ENCODE measurements around the gene MAJIN. TPM values are rescaled to one million over a fixed set of nuclear protein-coding genes. Genes with fewer than 3 reads are reported as not detected.
A peak's percentile ranks its signal among the peaks of the same experiment; 100 is the strongest.

The MAJIN gene, protein sequence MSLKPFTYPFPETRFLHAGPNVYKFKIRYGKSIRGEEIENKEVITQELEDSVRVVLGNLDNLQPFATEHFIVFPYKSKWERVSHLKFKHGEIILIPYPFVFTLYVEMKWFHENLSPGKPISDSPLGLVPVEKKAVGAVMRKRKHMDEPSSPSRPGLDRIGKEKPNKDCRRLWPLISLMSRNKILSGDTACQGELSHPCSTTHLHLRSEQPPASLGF
- not detected for total RNA-seq

DNA sequence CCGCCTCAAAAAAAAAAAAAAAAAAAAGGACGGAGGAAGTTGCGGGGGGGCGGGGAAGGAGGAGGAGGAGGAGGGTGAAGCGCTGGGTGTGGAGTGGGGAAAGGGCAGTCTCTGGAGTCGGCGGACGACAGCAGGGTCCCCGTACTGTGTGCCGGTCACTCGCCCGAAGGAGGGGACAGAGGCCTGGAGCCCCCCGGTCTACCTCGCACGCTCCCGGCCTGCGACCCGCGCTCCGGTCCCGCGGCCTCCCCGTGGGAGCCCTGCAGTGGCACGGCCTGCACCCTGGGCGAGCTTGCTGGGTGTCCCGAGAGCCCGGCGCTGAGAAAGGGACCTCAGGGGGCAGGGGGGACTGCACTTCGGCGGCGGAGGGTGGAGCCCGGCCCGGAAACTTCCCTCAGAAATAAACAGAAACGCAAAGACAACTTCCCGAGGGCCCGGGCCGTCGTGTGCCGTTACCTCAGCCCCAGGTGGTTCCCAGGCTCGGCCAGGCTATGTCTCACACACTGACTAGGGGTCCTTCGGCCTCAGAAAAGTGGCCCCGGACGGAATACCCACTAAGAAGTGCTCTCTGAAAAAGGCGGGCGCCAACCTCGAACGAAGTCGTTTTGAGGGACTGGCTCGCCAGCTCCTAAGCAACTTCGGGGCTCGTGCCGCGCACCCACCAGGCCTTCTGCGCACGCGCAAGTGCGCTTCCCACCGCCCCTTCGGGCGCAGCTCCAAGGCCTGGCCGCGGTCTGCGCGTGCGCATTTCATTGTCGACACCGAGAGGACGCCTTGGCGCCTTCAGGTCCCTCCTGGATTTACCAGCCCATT lies at the start of gene MAJIN:
TSS of gene MAJIN (minus strand) at position 688 of the 813 bp plus-strand sequence. CDS start 12,703 bp downstream, outside the sequence.
- TF ChIP-seq POLR2A (IDR thresholded peaks at IDR 0.05) = no peak
- TF ChIP-seq, protein P1, sequence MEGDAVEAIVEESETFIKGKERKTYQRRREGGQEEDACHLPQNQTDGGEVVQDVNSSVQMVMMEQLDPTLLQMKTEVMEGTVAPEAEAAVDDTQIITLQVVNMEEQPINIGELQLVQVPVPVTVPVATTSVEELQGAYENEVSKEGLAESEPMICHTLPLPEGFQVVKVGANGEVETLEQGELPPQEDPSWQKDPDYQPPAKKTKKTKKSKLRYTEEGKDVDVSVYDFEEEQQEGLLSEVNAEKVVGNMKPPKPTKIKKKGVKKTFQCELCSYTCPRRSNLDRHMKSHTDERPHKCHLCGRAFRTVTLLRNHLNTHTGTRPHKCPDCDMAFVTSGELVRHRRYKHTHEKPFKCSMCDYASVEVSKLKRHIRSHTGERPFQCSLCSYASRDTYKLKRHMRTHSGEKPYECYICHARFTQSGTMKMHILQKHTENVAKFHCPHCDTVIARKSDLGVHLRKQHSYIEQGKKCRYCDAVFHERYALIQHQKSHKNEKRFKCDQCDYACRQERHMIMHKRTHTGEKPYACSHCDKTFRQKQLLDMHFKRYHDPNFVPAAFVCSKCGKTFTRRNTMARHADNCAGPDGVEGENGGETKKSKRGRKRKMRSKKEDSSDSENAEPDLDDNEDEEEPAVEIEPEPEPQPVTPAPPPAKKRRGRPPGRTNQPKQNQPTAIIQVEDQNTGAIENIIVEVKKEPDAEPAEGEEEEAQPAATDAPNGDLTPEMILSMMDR (IDR thresholded peaks at IDR 0.05 in 4 of 5, conservative IDR thresholded peaks at IDR 0.05 in 1 of 5) = no peak
- Histone ChIP-seq H3K9me3 (no peaks in the 10 kb centered on the region), H3K36me3 (no peaks in the 10 kb centered on the region), H3K27me3 (no peaks in the 10 kb centered on the region), H3K27ac (peak within 1 kb of the TSS in 2 of 4 donors; percentile 13 to 48), H3K4me1 (peaks cover 0 to 11% of the 10 kb centered on the region in 2 donors), H3K4me3 (peak within 1 kb of the TSS; percentile 46 to 54 (median 52))
- intact Hi-C loops (cut with DNase I; ENCODE audit: low total_unique reads) = no loop called here
- in situ Hi-C loops (cut with MboI; ENCODE audit: low sequenced_read_pairs in 4 of 4) = no loop called here
- DNase-seq (peak; percentile 58 to 76), ATAC-seq (peak; percentile 90 to 92)

DNA sequence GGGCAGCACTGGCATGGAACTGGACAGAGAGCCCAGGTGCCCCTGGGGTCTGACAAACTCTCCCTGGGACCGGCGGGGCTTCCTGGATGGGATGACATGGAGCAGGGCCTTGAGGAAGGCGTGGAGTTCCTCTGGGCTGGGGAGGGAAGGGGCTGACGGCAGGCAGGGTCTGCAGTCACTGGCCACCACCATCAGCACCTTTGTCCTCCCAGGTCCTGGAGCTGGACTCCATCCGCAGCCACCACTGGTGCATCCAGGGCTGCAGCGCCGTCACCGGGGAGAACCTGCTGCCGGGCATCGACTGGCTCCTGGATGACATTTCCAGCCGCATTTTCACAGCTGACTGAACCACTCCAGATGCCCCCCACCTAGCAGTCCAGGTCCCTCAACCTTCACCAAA lies 49.6 kb upstream of the MAJIN start:
- no peak for DNase-seq
- Histone ChIP-seq H3K27me3 (no peaks in the 10 kb centered on the region), H3K4me3 (no peak overlapping the region), H3K4me1 (no peaks in the 10 kb centered on the region), H3K27ac (no peak overlapping the region), H3K36me3 (peaks cover 0 to 45% of the 10 kb centered on the region in 2 donors), H3K9me3 (no peaks in the 10 kb centered on the region)
- intact Hi-C loops (cut with DNase I; ENCODE audit: low total_unique reads) = loop anchor here (2.0 kb wide), 1 partner anchor 35 kb away; no protein-coding TSS in a partner anchor
- in situ Hi-C loops (cut with MboI; ENCODE audit: low sequenced_read_pairs in 4 of 4) = loop anchor here in 1 of 4 donors (10.0 kb wide), 1 partner anchor 97 kb away; the partner anchor contains the start of gene PPP2R5B
- ATAC-seq = no peak
- TF ChIP-seq, protein P1 (IDR thresholded peaks at IDR 0.05 in 4 of 5, conservative IDR thresholded peaks at IDR 0.05 in 1 of 5) = no peak
- TF ChIP-seq POLR2A (IDR thresholded peaks at IDR 0.05) = no peak

DNA sequence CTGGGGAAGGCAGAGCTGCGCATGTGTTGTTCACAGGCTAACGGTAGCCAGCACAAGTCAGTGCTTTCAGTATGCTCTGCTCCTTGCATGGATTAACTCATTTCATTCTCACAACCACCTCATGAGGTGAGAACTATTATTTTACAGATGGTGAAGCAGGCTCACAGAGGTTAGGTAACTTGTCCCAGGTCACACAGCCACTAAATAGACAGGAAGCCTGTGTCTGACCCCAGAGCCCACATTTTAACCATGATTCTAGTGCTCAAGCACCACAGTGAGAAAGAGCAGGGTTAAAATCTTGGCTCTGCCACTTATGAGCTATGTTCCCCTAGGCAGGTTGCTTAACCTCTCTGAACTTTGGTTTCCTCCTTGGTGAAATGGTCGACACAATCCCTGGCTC lies 49.1 kb upstream of the MAJIN start:
- no peak overlapping the region for H3K27ac ChIP-seq
- DNase-seq = no peak
- no peaks in the 10 kb centered on the region for H3K4me1 ChIP-seq
- H3K9me3 ChIP-seq = no peaks in the 10 kb centered on the region
- H3K27me3 ChIP-seq = no peaks in the 10 kb centered on the region
- ATAC-seq = no peak
- H3K36me3 ChIP-seq = peaks cover 0 to 45% of the 10 kb centered on the region in 2 donors
- H3K4me3 ChIP-seq = no peak overlapping the region
- TF ChIP-seq, protein P1 (IDR thresholded peaks at IDR 0.05 in 4 of 5, conservative IDR thresholded peaks at IDR 0.05 in 1 of 5) = no peak
- TF ChIP-seq POLR2A (IDR thresholded peaks at IDR 0.05) = no peak
- in situ Hi-C loops (cut with MboI; ENCODE audit: low sequenced_read_pairs in 4 of 4) (loop anchor here in 1 of 4 donors (10.0 kb wide), 1 partner anchor 96 kb away; the partner anchor contains the start of gene PPP2R5B), intact Hi-C loops (cut with DNase I; ENCODE audit: low total_unique reads) (loop anchor here (2.0 kb wide), 1 partner anchor 36 kb away; no protein-coding TSS in a partner anchor)

DNA sequence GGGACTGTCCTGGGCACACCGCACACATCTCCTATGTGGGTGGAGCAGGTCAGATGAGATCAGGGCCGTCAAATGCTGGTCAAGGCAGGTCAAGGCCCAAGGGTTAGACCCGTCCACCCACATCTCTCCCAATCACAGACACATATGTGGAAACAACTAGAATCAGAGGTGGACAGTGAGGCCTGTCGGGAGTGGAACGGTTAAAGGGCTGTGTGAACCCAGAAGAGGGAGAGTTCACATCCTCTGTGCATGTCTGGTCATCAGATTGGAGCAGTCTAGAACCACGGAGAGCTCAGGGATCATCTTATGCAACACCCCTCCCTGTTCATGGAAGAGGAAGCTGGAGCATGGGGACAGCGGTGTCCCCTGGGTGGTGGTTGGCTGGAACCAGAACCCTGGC lies 47.9 kb upstream of the MAJIN start:
- TF ChIP-seq POLR2A (IDR thresholded peaks at IDR 0.05) = no peak
- TF ChIP-seq, protein P1 (IDR thresholded peaks at IDR 0.05 in 4 of 5, conservative IDR thresholded peaks at IDR 0.05 in 1 of 5) = no peak
- no peak overlapping the region for H3K27ac ChIP-seq
- DNase-seq (no peak), ATAC-seq (no peak)
- H3K4me1 ChIP-seq = peaks cover 7 to 11% of the 10 kb centered on the region in 2 donors
- intact Hi-C loops (cut with DNase I; ENCODE audit: low total_unique reads) = loop anchor here (2.0 kb wide), 1 partner anchor 37 kb away; no protein-coding TSS in a partner anchor
- in situ Hi-C loops (cut with MboI; ENCODE audit: low sequenced_read_pairs in 4 of 4) = loop anchor here in 1 of 4 donors (10.0 kb wide), 1 partner anchor 95 kb away; the partner anchor contains the start of gene PPP2R5B
- no peaks in the 10 kb centered on the region for H3K9me3 ChIP-seq
- H3K36me3 ChIP-seq = peaks cover 0 to 45% of the 10 kb centered on the region in 2 donors
- no peak overlapping the region for H3K4me3 ChIP-seq
- H3K27me3 ChIP-seq = no peaks in the 10 kb centered on the region
